ENCODE data around the gene PTBP3.

Gene PTBP3

DNA sequence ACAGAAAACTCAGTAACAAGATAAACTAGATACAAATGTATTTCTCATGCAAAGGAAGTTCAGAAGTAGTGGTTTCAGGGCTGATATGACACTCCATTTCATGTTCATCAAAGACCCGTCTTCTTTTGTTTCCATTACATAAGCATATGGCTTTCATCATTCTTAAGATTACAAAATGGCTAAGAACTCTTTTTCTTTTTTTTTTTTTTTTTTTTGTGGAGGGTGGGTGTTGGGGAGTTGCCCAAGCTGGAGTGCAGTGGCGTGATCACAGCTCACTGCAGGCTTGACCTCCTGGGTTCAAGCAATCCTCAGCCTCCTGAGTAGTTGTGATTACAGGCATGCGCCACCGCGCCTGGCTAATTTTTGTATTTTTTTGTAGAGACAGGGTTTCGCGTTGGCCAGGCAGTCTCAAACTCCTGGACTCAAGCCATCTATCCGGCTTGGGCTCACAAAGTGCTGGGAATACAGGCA is 22.0 kb upstream of the PTBP3 start:
- no peak for FAIRE-seq

- FAIRE-seq, result no peak
These were observed 20.8 kb upstream of the PTBP3 start for GRCh38 chr9:112354081-112354743.

- no peak for FAIRE-seq
These were observed 18.8 kb upstream of the PTBP3 start for GRCh38 chr9:112352209-112352608.

DNA sequence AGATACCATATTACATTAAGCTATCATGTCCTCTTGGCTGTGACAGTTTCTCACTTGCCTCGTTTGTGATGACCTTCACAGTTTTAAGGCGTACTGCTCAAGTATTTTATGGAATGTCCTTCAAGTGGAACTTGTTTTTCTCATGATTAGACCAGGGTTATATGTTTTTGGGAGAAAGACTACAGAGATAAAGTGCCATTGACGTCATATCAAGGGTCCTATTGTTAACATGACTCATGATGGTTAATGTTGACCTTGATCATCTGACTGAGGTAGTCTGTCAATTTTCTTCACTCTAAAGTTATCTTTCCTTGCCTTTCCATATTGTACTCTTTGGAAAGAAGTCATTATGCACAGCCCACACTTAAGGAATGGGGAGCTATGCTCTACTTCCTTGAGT is 17.8 kb upstream of the PTBP3 start:
- FAIRE-seq, result no peak

DNA sequence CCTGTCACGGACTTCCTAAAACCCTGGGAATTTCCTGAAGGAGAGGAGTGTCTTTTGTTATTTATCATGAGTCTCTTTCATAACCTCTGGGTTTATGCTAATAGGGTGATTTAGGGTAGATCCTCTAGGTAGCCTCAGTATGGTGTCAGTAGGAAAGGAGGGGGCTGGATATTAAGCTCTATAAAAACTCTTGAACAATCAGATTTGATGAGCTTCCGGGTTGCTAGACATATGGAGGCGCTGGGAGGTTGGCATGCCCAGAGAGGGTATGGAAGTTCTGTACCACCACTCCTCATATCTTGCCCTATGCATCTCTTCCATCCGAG is 15.6 kb upstream of the PTBP3 start:
- no peak for FAIRE-seq

GRCh38 chr9:112348257-112349007 is 15.0 kb upstream of the PTBP3 start:
- FAIRE-seq, result no peak

DNA sequence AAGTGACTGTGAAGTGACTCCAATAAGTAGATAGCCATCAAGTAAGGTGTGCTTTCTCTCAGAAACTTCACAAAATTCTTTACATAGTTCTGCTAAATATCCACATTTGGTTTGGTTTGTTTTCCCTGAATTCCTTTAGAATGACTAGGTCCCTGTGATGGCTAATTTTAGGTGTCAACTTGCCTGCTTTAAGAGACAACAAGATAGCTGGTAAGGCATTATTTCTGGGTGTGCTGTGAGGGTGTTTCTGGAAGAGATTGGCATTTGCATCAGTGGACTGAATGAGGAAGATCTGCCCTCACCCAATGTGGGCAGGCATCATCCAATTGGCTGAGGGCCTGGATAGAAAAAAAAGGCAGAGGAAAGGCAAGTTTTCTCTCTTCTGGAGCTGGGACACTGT is 8.3 kb upstream of the PTBP3 start:
- no peak for FAIRE-seq

DNA sequence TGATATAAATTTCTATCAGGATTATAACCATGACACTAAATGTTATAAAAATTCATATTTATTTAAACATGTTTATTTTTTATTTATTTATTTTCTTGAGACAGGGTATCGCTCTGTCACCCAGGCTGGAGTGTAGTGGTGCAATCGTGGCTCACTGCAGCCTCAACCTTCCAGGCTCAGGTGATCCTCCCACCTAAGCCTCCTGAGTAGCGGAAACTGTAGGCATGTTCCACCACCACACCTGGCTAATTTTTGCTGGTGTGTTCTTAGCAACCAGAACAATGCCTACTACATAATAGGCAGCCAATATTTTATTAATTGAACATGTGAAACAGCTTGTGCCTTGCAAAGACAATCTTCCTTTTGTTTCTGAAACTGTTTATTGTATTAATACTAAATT is 6.5 kb upstream of the PTBP3 start:
- no peak for FAIRE-seq

DNA sequence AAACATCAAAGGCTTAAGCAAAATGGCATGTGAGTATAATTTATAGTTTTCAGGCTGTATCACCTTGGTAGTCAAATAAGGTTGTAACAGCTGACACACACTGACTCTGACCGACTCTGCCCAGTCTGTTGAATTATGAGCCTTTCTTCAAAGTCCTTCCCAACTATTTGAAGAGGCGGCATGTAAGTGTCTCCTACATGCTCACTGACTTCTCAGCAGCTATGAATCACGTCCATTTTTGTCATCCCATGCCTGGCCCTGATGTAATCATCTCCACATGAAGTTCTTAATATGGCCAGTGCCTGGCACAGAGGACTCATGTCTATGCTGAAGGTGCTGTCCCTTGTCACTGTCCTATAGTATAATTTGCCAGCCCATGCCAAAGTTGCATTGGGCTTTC is 5.1 kb upstream of the PTBP3 start:
- no peak for FAIRE-seq

- no peak for FAIRE-seq
These were observed 4.1 kb upstream of the PTBP3 start for GRCh38 chr9:112337547-112337946.

DNA sequence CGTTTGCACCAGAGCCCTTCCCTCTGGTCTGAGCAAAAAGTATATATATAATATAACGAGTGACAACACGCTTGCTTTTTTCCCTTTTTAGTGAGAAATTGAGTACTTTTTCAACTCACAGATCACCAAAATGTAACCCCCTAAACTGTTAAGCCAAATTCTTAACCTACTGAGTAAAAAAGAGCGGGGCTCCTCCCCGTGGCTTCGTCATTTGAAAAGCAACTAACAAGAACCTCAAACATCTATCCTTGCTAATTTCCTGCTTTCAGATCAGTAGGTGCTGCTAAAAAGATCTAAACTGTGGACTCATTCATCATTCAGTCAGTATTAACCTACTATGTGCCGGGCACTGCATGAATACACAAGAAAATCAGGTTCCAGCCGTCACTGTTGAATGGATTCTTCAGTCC is 1.0 kb upstream of the PTBP3 start:
- no peak for FAIRE-seq

DNA sequence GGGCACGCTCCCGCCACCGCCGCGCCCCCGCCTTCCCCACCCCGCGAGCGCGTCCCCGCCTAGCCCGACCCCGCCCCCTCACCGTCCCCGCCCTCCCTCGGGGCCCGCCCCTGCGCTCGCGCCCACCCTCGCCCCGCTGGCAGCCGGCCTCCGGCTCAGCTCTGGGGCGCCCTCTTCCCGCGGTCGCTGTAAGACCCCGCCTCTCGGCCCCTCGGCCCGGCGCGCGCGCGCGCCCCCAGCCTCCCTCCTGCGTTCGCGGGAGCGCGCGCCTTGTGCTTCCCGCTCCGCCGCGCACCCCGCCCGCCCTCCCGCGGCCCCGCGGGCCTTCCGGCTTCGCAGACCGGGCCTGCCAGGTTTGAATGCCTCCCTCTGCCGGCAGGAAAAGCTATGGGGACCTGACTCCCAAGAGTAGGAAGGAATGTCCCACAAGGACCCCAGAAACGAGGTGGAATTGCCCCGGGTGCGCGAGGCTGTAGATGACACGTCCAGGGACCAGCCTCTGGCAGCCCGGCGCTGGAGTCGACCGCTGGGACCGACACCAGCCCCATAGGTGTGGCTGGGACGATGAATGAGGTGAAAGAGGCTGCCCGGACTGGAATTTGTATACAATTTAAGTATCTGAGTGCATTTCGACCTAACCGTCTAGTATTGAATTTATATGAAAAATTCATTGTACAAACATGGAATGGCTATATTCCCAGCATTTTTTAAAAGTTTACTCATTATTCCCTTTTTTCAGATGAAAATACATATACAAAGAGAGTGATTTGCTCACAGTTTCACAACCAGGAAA is 416 bp upstream of the PTBP3 start:
- FAIRE-seq, result no peak

GRCh38 chr9:112332674-112332976 is 794 bp downstream of the PTBP3 start:
- FAIRE-seq, result no peak

DNA sequence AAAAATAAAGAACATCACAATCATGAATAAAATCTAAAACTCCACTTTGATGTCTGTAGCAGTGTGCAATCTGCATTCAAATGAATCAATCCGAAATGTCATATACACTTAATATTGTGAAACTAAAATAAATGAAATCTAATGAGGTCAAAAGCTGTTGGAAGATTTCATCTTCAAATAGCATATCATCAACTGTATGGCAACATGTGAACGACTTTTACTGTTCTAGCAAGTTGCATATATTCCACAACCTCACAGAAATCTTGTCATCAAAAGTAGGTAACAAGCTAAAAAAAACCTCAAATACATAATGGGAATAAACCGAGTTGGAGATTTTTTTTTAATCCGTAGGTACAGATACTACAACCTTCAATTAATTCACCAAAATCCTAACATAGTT is 1.2 kb downstream of the PTBP3 start:
- FAIRE-seq, result no peak

- no peak for FAIRE-seq
These were observed 1.8 kb downstream of the PTBP3 start for GRCh38 chr9:112331674-112331952.

DNA sequence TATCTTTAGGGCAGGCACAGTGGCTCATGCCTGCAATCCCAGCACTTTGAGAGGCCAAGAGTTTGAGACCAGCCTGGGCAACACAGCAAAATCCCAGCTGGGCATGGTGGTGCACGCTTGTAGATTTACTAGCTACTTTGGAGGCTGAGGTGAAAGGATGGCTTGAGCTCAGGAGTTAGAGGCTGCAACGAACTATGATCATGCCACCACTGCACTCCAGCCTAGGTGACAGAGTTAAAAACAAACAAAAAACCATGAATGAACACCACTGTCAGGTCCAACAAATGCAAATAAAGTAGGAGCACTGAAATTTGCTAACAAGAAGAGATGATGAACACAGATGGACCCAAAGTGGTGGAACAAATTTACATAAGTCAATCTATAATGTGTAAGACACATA is 4.9 kb downstream of the PTBP3 start:
- no peak for FAIRE-seq

DNA sequence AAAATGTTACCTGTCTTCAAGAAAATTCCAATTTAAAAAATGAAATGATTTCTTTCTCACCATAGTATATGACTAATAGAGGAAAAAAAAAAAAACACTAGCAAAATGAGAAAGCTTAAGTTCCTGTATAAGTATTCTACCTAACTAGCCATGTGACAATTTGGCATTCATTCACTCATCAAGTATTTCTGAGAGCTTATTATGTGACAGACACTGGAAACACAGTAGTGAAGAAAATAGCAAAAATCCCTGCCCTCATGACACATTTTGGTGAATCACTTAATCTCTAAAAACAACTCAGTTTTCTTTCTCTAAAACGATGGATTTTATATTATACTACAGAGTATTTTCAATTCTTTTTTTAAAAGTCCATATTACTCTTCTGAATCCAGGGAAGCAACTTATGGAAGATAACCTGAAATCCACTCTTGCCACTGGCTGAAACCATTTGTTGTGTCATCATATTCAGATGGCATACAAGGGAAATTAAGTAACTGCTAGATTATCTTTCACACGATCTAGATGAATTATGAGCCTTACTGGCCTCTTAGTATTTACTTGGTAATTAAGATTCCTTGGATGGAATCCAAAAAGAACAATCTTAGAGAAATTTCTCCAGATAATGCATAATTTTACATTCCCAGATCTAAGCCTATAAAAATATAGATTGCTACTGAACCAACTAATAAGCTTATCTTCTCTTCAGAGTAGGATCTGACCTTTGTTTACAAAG is 5.5 kb downstream of the PTBP3 start:
- FAIRE-seq, result no peak

DNA sequence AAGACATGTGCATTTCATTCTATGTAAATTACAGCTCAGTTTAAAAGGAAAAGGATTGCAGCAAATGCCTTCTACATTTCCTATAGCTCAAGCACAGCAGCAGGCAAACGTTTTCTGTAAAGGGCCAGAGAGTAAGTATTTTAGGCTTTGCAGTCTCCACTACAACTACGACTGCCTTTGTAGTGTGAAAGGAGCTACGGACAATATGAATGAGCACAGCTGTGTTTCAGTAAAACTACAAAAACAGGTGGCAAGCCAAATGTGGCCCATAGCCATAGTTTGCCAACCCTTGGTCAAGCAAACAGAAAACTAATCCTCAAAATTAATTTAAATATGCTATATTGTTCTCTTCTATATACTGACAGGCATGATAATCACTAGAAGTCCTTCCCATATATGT is 7.2 kb downstream of the PTBP3 start:
- no peak for FAIRE-seq

GRCh38 chr9:112325600-112325999 is 7.8 kb downstream of the PTBP3 start:
- FAIRE-seq, result no peak

- FAIRE-seq, result no peak
These were observed 8.3 kb downstream of the PTBP3 start for GRCh38 chr9:112325127-112325526.

GRCh38 chr9:112323378-112323854 is 10.0 kb downstream of the PTBP3 start:
- FAIRE-seq, result no peak

DNA sequence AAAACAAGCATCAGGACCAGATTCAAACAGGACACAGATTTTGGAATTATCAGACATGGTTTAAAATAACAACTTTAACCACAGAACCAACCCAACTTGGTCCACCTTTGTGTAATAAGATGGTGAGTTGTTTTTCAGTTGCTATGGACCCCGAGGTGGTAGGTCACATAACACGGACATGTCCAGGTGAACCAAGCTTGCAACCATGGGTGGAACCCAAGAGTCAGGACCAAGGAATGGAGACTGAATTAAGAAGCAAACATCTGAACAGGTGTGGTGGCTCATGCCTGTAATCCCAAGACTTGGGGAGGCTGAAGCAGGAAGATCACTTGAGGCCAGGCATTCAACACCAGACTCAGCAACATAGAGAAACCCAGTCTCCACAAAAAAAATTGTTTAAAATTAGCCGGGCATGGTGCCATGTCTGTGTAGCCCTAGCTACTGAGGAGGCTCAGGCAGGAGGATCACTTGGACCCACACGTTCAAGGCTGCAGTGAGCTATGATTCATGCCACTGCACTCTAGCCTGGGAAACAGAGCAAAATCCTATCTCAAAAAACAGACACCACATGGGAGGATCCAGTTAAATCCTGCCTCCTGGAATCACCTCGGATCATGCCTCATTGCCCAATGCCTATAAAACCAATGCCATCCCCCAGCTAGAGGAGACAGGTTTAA is 10.6 kb downstream of the PTBP3 start:
- no peak for FAIRE-seq
